Neuronal stem cell (in vitro differentiated cells): Measurements from ENCODE around the gene GSE1.

ENCODE experiments used
- DNase-seq: peaks from one replicate; pipeline ENCODE4 v3.0.0-alpha.2; 2013; ENCODE audit warnings: low spot score
- H2AFZ ChIP-seq: one replicate; pipeline ENCODE4 v1.6.1; 2013; ENCODE audit warnings: mild to moderate bottlenecking, low read length, inconsistent platforms
- H2AK5ac ChIP-seq: 2 replicates; pipeline ENCODE4 v1.6.1; 2013; ENCODE audit warnings: low read depth, mild to moderate bottlenecking, inconsistent platforms, low read length, moderate library complexity, mixed read lengths
- H2BK120ac ChIP-seq: 2 replicates; pipeline ENCODE4 v1.6.1; 2013; ENCODE audit warnings: low read depth, mild to moderate bottlenecking, inconsistent platforms, low read length, moderate library complexity, mixed read lengths
- H2BK12ac ChIP-seq: one replicate; pipeline ENCODE4 v1.6.1; 2013; ENCODE audit warnings: low read length, inconsistent platforms
- H2BK15ac ChIP-seq: 2 replicates; pipeline ENCODE4 v1.6.1; 2013; ENCODE audit warnings: mild to moderate bottlenecking, low read length, inconsistent platforms, mixed read lengths
- H2BK5ac ChIP-seq: one replicate; pipeline ENCODE4 v1.6.1; 2013; ENCODE audit warnings: inconsistent platforms, mild to moderate bottlenecking, low read length, moderate library complexity
- H3K14ac ChIP-seq: one replicate; pipeline ENCODE4 v1.6.1; 2013; ENCODE audit warnings: low read length, inconsistent platforms
- H3K18ac ChIP-seq: 2 replicates; pipeline ENCODE4 v1.6.1; 2013; ENCODE audit warnings: low read length, inconsistent platforms
- H3K23ac ChIP-seq: 2 replicates; pipeline ENCODE4 v1.6.1; 2013; ENCODE audit warnings: low read depth, mild to moderate bottlenecking, mixed read lengths, low read length, inconsistent platforms; ENCODE audit not compliant: poor library complexity
- H3K27ac ChIP-seq: replicated peaks from 3 replicates; pipeline ENCODE4 v1.5.1; 2013; ENCODE audit warnings: low read length, inconsistent platforms
- H3K27me3 ChIP-seq, 3 experiments: 2 replicates each; pipeline ENCODE4 v1.6.1; 2013; ENCODE audit warnings: low read length in 3 of 3, mild to moderate bottlenecking in 2 of 3, inconsistent platforms in 1 of 3, low read depth in 1 of 3, mixed read lengths in 1 of 3, moderate library complexity in 1 of 3; ENCODE audit not compliant: control insufficient read depth in 3 of 3, insufficient read depth in 3 of 3
- H3K36me3 ChIP-seq, 2 donors: replicated peaks in 1 of 2; 2 replicates each; pipeline ENCODE4 v1.6.1; 2013; ENCODE audit warnings: low read length in 2 of 2; ENCODE audit not compliant: control insufficient read depth in 2 of 2, insufficient read depth in 2 of 2
- H3K4ac ChIP-seq: 2 replicates; pipeline ENCODE4 v1.6.1; 2013; ENCODE audit warnings: inconsistent platforms, mild to moderate bottlenecking, low read length, moderate library complexity
- H3K4me1 ChIP-seq, 2 donors: 1 replicate in 1 of 2; 2 replicates in 1 of 2; pipeline ENCODE4 v1.6.1; 2013; ENCODE audit warnings: low read length in 2 of 2, low read depth in 1 of 2; ENCODE audit not compliant: control insufficient read depth in 2 of 2, insufficient read depth in 1 of 2
- H3K4me2 ChIP-seq: one replicate; pipeline ENCODE4 v1.6.1; 2013; ENCODE audit warnings: mild to moderate bottlenecking, low read length, inconsistent platforms; ENCODE audit not compliant: insufficient read depth, poor library complexity, severe bottlenecking
- H3K4me3 ChIP-seq, 2 donors: 2 replicates each; pipeline ENCODE4 v1.5.1; 2013; ENCODE audit warnings: low read length in 2 of 2, mild to moderate bottlenecking in 2 of 2, inconsistent platforms in 1 of 2, moderate library complexity in 1 of 2
- H3K79me1 ChIP-seq: one replicate; pipeline ENCODE4 v1.6.1; 2013; ENCODE audit warnings: low read depth, mild to moderate bottlenecking, inconsistent platforms, low read length, moderate library complexity
- H3K9ac ChIP-seq: one replicate; pipeline ENCODE4 v1.6.1; 2013; ENCODE audit warnings: mild to moderate bottlenecking, low read depth, low read length, inconsistent platforms; ENCODE audit not compliant: poor library complexity
- H3K9me3 ChIP-seq, 2 donors: replicated peaks in 1 of 2; 2 replicates each; pipeline versions ENCODE3 to v1.6.1; 2013; ENCODE audit warnings: low read length in 2 of 2, mild to moderate bottlenecking in 2 of 2, inconsistent platforms in 1 of 2, low read depth in 1 of 2, mixed read lengths in 1 of 2, moderate library complexity in 1 of 2; ENCODE audit not compliant: control insufficient read depth in 2 of 2, insufficient read depth in 1 of 2
- H4K8ac ChIP-seq: one replicate; pipeline ENCODE4 v1.6.1; 2013; ENCODE audit warnings: low read depth, mild to moderate bottlenecking, inconsistent platforms, low read length, moderate library complexity
- H4K91ac ChIP-seq: one replicate; pipeline ENCODE4 v1.6.1; 2013; ENCODE audit warnings: low read length, low read depth, mild to moderate bottlenecking, inconsistent platforms; ENCODE audit not compliant: poor library complexity
- WGBS, 2 donors: extraction: QIAGEN DNeasy Blood & Tissue Kit; methylation state at CpG; one replicate each; pipeline ENCODE4 v1.1.7; 2013; ENCODE audit warnings: missing lambda C conversion rate in 2 of 2, mixed read lengths in 1 of 2; ENCODE audit not compliant: insufficient read length in 2 of 2, insufficient replicate concordance in 1 of 2; ENCODE audit errors: extremely low coverage in 2 of 2; 5-methylcytosine and 5-hydroxymethylcytosine counted together

Gene GSE1

DNA sequence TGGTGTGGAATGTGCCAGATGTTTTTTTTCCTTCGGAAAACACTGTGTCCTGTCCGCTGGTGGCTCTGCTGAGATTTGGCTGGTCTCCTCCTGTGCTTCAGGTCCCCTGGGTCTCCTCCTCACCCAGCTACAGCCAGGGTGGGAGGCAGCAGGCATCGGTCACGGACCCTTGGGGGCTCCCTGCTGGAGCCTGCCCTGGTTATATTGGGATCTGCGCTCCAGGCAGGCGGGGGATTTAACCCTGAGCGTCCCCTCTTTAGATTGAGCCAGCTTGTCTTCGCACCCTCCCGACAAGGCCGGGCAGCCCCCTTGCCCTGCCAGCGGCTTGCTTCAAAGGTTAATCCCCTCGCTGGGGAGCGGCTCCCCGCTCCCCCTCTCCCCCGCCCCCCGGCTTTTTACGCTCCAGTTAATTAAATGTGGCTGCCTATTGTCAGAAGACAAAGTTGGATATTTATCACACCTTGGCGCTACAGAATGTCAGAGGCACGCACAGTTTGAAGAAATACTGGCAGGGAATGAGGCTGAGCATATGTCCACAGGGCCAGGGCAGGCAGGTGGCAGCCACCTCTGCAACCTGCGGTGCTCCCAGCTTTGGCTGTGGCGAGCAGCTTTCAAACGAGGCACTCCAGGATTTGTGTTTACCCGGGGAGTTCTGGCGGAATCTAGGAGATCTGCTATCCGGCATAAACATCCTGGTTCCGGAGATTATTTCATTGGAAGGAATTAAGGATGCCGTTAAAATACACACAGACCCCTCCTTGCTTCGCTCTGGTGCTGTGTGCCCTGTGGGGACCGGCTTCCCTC is 38.2 kb upstream of the GSE1 start:
- no peak for DNase-seq
- Histone ChIP-seq H3K4me1 (peaks cover 46 to 73% of the 10 kb centered on the region in 2 donors), H3K18ac (peak overlapping the region; percentile 89), H3K79me1 (peaks cover 4% of the 10 kb centered on the region), H2AK5ac (peak overlapping the region; percentile 79), H3K23ac (no peak overlapping the region), H3K27ac (no peak overlapping the region), H2BK12ac (no peak overlapping the region), H3K9me3 (peaks cover 2 to 5% of the 10 kb centered on the region in 2 donors), H4K91ac (no peak overlapping the region), H3K4me2 (no peak overlapping the region), H2BK120ac (no peak overlapping the region), H4K8ac (no peak overlapping the region), H3K27me3 (peaks cover 0 to 12% (median 0%) of the 10 kb centered on the region in 3 experiments), H3K14ac (no peak overlapping the region), H3K9ac (no peak overlapping the region), H2BK15ac (peak overlapping the region; percentile 87), H3K4me3 (no peak overlapping the region), H3K4ac (no peak overlapping the region), H3K36me3 (peaks cover 0 to 4% of the 10 kb centered on the region in 2 donors), H2BK5ac (no peak overlapping the region), H2AFZ (no peak overlapping the region)
- WGBS, 2 donors, result no CpG with 5 or more reads among the region's 29 CpGs

DNA sequence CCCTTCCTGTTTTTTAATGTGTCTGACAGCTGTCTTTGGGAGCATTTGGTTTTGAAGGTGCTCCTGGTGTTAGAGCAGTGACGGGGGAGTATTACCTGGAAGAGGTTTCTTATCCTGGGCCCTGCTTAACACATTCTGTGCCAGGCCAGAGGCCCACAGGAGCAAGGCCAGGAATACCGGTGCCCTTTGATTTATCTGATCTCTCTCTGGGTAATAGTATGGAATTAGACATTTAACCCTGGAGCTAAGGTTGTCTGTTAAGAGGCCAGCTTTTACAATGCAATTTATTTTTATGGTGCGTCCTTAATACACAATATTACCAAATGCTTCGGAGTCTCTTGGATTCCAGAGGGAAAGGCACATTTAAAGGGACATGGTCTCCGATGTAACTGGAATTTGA is 37.2 kb upstream of the GSE1 start:
- Histone ChIP-seq H4K91ac (no peak overlapping the region), H2AFZ (no peak overlapping the region), H3K79me1 (peaks cover 4% of the 10 kb centered on the region), H2BK120ac (no peak overlapping the region), H2BK12ac (no peak overlapping the region), H3K36me3 (peaks cover 0 to 4% of the 10 kb centered on the region in 2 donors), H2BK5ac (no peak overlapping the region), H3K4me3 (no peak overlapping the region), H3K27me3 (peaks cover 0 to 12% (median 0%) of the 10 kb centered on the region in 3 experiments), H3K4me1 (peaks cover 48 to 79% of the 10 kb centered on the region in 2 donors), H3K9ac (no peak overlapping the region), H3K18ac (no peak overlapping the region), H3K23ac (no peak overlapping the region), H3K9me3 (peaks cover 4 to 7% of the 10 kb centered on the region in 2 donors), H4K8ac (no peak overlapping the region), H3K4ac (no peak overlapping the region), H3K14ac (no peak overlapping the region), H3K27ac (no peak overlapping the region), H3K4me2 (no peak overlapping the region), H2BK15ac (no peak overlapping the region), H2AK5ac (no peak overlapping the region)
- no peak for DNase-seq
- no CpG with 5 or more reads among the region's 5 CpGs for WGBS, 2 donors

DNA sequence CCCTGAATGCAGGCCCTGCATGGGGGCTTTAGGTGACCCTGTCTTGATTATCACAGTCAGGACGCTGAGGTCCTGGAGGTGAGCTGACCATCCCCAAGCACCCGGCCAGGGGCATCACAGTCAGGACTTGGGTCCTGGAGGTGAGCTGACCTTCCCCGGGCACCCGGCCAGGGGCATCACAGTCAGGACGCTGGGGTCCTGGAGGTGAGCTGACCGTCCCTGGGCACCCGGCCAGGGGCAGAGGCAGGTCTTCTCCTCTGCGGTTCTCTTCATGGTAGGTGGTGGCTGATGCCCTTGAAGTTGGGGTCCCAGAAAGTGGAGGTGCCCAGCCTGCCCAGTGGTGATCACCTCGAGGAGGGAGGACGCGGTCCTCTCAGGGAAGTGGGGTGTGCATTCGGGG is 36.2 kb upstream of the GSE1 start:
- Histone ChIP-seq H4K8ac (no peak overlapping the region), H3K18ac (peak overlapping the region; percentile 92), H3K9me3 (peaks cover 4 to 7% of the 10 kb centered on the region in 2 donors), H3K9ac (peak overlapping the region; percentile 63), H3K14ac (peak overlapping the region; percentile 61), H2BK5ac (no peak overlapping the region), H2BK120ac (peak overlapping the region; percentile 29), H3K36me3 (peaks cover 0 to 3% of the 10 kb centered on the region in 2 donors), H2BK15ac (peak overlapping the region; percentile 26), H3K4ac (no peak overlapping the region), H2AK5ac (peak overlapping the region; percentile 77), H3K4me3 (no peak overlapping the region), H2BK12ac (peak overlapping the region; percentile 96), H2AFZ (no peak overlapping the region), H4K91ac (peak overlapping the region; percentile 24), H3K27me3 (peaks cover 0 to 18% (median 0%) of the 10 kb centered on the region in 3 experiments), H3K27ac (no peak overlapping the region), H3K4me1 (peaks cover 46 to 82% of the 10 kb centered on the region in 2 donors), H3K23ac (no peak overlapping the region), H3K4me2 (no peak overlapping the region), H3K79me1 (peaks cover 4% of the 10 kb centered on the region)
- no CpG with 5 or more reads among the region's 12 CpGs for WGBS, 2 donors
- no peak for DNase-seq

DNA sequence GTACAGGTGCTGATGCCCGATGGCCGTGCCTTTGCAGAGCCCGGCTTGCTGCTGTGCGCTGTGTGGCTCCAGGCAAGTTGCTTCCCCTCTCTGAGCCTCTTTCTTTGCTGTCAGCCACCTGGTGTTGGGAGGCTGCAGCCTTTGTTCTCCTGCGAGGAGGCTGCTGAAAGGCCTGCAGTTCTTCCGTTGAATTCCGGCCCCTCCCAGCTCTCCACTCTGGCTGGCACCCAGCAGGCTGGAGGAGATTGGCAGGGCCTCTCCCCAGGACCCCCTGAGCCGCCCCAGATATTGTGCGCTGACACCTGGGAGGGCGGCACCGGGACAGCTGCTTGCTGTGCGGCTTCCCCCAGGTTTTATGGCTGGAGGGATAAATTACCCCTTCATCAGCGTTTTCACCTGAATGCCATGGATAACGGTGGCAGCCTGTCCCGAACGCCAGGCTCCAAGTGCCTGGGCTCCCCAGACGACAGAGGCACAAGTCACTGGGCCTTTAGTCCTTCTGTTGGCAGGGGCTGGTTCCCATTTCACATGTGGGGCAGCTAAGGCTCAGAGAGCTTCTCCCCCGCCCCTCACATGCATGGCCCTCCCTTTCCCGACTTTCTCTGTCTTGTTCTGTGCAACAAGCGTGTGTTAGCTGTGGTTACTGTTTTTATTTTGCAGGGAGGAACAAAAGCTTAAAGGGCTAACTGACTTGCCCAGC is 35.1 kb upstream of the GSE1 start:
- Histone ChIP-seq H4K91ac (no peak overlapping the region), H2BK5ac (peak overlapping the region; percentile 72), H3K18ac (peak overlapping the region; percentile 92), H3K9me3 (peaks cover 2 to 4% of the 10 kb centered on the region in 2 donors), H2AK5ac (peak overlapping the region; percentile 33), H2BK120ac (peak overlapping the region; percentile 78), H3K14ac (no peak overlapping the region), H3K36me3 (no peaks in the 10 kb centered on the region), H4K8ac (no peak overlapping the region), H2AFZ (no peak overlapping the region), H3K4me2 (no peak overlapping the region), H3K4ac (no peak overlapping the region), H3K4me1 (peaks cover 52 to 93% of the 10 kb centered on the region in 2 donors), H3K23ac (no peak overlapping the region), H2BK12ac (peak overlapping the region; percentile 68), H3K4me3 (no peak overlapping the region), H3K27me3 (peaks cover 0 to 17% (median 0%) of the 10 kb centered on the region in 3 experiments), H3K9ac (no peak overlapping the region), H3K27ac (no peak overlapping the region), H3K79me1 (no peaks in the 10 kb centered on the region), H2BK15ac (peak overlapping the region; percentile 26)
- WGBS, 2 donors, result no CpG with 5 or more reads among the region's 20 CpGs
- DNase-seq, result no peak
